ENCODE measurements around the gene SNRPA.
A peak's percentile ranks its signal among the peaks of the same experiment; 100 is the strongest.

The SNRPA gene

GRCh38 chr19:40718774-40719391 lies 32.1 kb upstream of the SNRPA start (continued):
- TF ChIP-seq PRDM2 (tag by site-specific recombination; IDR thresholded peaks at IDR 0.05; ENCODE audit: borderline replicate concordance) (no peak), OVOL3 (tag by site-specific recombination; IDR thresholded peaks at IDR 0.05) (no peak), ZNF148 (tag by site-specific recombination; IDR thresholded peaks at IDR 0.05; ENCODE audit: borderline replicate concordance) (no peak), ZNF513 (tag by site-specific recombination; IDR thresholded peaks at IDR 0.05) (no peak), ZNF433 (tag by site-specific recombination; IDR thresholded peaks at IDR 0.05; ENCODE audit: low read depth) (no peak), ZNF626 (tag by site-specific recombination; IDR thresholded peaks at IDR 0.05) (no peak), ZNF510 (tag by site-specific recombination; IDR thresholded peaks at IDR 0.05; ENCODE audit: insufficient replicate concordance) (no peak), ZBTB8A (tag by site-specific recombination; IDR thresholded peaks at IDR 0.05) (0 out of 2 replicates have a peak, but pooled peaks have one; percentile 9), CTCF (tag by site-specific recombination; IDR thresholded peaks at IDR 0.05) (no peak), WT1 (tag by site-specific recombination; IDR thresholded peaks at IDR 0.05) (no peak; the same call in 1 of the 2 replicates), GLIS2 (tag by site-specific recombination; IDR thresholded peaks at IDR 0.05) (peak; percentile 96), ZNF391 (tag by site-specific recombination; IDR thresholded peaks at IDR 0.05; ENCODE audit: borderline replicate concordance, low read depth) (no peak)

GRCh38 chr19:40719414-40719894 lies 31.5 kb upstream of the SNRPA start:
- H3K27ac ChIP-seq (ENCODE audit: extremely low read depth, low read depth, low read length), result peak overlapping the region; percentile 86; the same call in 1 of the 2 replicates
- CTCF ChIA-PET, result interaction anchor here (1.3 kb wide), 1 partner anchor 85 kb away, joined by 9 read pairs; no protein-coding TSS in a partner anchor
- POLR2A ChIA-PET, result interaction anchor here (0.6 to 1.5 kb wide), 8 partner anchors 15 to 1199 kb away, joined by 4 to 17 read pairs (median 5); partner anchors contain the start of genes ACTMAP, RAB4B and SNRPA
- TF ChIP-seq PBX3 (CRISPR knock-in tag; IDR thresholded peaks at IDR 0.05) (no peak), GLIS1 (tag by site-specific recombination; IDR thresholded peaks at IDR 0.05) (no peak), ZNF791 (tag by site-specific recombination; IDR thresholded peaks at IDR 0.05) (0 out of 2 replicates have a peak, but pooled peaks have one; percentile 18), OVOL3 (tag by site-specific recombination; IDR thresholded peaks at IDR 0.05) (no peak), ZNF362 (tag by site-specific recombination; IDR thresholded peaks at IDR 0.05) (no peak; the same call in 1 of the 2 replicates), ZNF473 (tag by site-specific recombination; IDR thresholded peaks at IDR 0.05) (no peak), ZNF121 (tag by site-specific recombination; IDR thresholded peaks at IDR 0.05) (peak; percentile 51; the same call in 1 of the 2 replicates), REPIN1 (tag by site-specific recombination; IDR thresholded peaks at IDR 0.05; ENCODE audit: low read depth) (peak; percentile 98), ZNF391 (tag by site-specific recombination; IDR thresholded peaks at IDR 0.05; ENCODE audit: borderline replicate concordance, low read depth) (peak; percentile 15; the same call in 1 of the 2 replicates), ZXDB (tag by site-specific recombination; IDR thresholded peaks at IDR 0.05) (no peak)

More at GRCh38 chr19:40719414-40719894, 31.5 kb upstream of the SNRPA start:
- Histone ChIP-seq H3K4me3 (ENCODE audit: low read depth, low read length) (no peak overlapping the region), H3K9me3 (ENCODE audit: control insufficient read depth, insufficient read depth, low read depth, low read length) (no peaks in the 10 kb centered on the region; the same call in 1 of the 2 replicates), H3K4me1 (ENCODE audit: control insufficient read depth, insufficient read depth, low read length) (peaks cover 43% of the 10 kb centered on the region), H3K36me3 (ENCODE audit: control insufficient read depth in 2 of 2, insufficient read depth in 1 of 2, low read length in 2 of 2) (peaks cover 26 to 48% of the 10 kb centered on the region in 2 experiments)
